NCI-H2171 treated with DMSO at 0.1 percent for 48 hours (cell line): ENCODE results near the gene SHBG.
"Not testable (repeated sequence)": the region's sequence is repeated elsewhere in the genome, so short reads cannot be mapped to it uniquely, and the experiment has no call there.

ENCODE experiments used
- DNase-seq: peaks from one replicate; lab custom pipeline; 2025; lab: John Stamatoyannopoulos, UW

The SHBG gene

GRCh38 chr17:7629939-7630571 lies at the start of gene SHBG:
TSS of gene SHBG (plus strand) at chr17:7630135. CDS start at chr17:7630173, 38 bp downstream.
- no peak for DNase-seq

- no peak for DNase-seq
Observed at GRCh38 chr17:7580604-7581575, 49.0 kb upstream of the SHBG start.

GRCh38 chr17:7582396-7583252 lies 47.3 kb upstream of the SHBG start:
- no peak for DNase-seq

- DNase-seq: peak; percentile 98
Observed at GRCh38 chr17:7583253-7584109, 46.5 kb upstream of the SHBG start, which contains the start of gene MPDU1. TSS of gene MPDU1 (plus strand) at chr17:7583852. CDS start at chr17:7583863, 11 bp downstream.

- DNase-seq: peak; percentile 20
Observed at GRCh38 chr17:7586673-7587419, 43.1 kb upstream of the SHBG start.

GRCh38 chr17:7587420-7588151 lies 42.3 kb upstream of the SHBG start:
- DNase-seq: no peak

- DNase-seq: no peak
Observed at GRCh38 chr17:7588553-7589203, 41.3 kb upstream of the SHBG start.

GRCh38 chr17:7589204-7589868 lies 40.6 kb upstream of the SHBG start:
- DNase-seq: peak; percentile 70

- peak; percentile 54 for DNase-seq
Observed at GRCh38 chr17:7589891-7590691, 39.8 kb upstream of the SHBG start, which contains the start of gene SOX15. TSS of gene SOX15 (minus strand) at chr17:7590094. CDS start at chr17:7589676, 418 bp downstream.

GRCh38 chr17:7590743-7591142 lies 39.2 kb upstream of the SHBG start:
- no peak for DNase-seq

GRCh38 chr17:7591596-7591995 lies 38.3 kb upstream of the SHBG start:
- DNase-seq: no peak

- DNase-seq: no peak
Observed at GRCh38 chr17:7592422-7593021, 37.4 kb upstream of the SHBG start.

- no peak for DNase-seq
Observed at GRCh38 chr17:7593296-7593695, 36.6 kb upstream of the SHBG start.

- not testable (repeated sequence) for DNase-seq
Observed at GRCh38 chr17:7597561-7597960, 32.4 kb upstream of the SHBG start.

- peak; percentile 5 for DNase-seq
Observed at GRCh38 chr17:7606280-7606679, 23.7 kb upstream of the SHBG start.

- no peak for DNase-seq
Observed at GRCh38 chr17:7610641-7611040, 19.3 kb upstream of the SHBG start.

GRCh38 chr17:7611635-7612293 lies 18.2 kb upstream of the SHBG start:
- DNase-seq: no peak
